HG03066 (cell line): ENCODE results near the gene SEC16B.
A peak's percentile ranks its signal among the peaks of the same experiment; 100 is the strongest.

ENCODE experiments used
- ATAC-seq: cut with Tn5 transposase; IDR thresholded peaks from one replicate; pipeline ENCODE4 v1.9.1; 2021; ENCODE audit warnings: low read depth; ENCODE audit not compliant: unreplicated experiment

The SEC16B gene

DNA sequence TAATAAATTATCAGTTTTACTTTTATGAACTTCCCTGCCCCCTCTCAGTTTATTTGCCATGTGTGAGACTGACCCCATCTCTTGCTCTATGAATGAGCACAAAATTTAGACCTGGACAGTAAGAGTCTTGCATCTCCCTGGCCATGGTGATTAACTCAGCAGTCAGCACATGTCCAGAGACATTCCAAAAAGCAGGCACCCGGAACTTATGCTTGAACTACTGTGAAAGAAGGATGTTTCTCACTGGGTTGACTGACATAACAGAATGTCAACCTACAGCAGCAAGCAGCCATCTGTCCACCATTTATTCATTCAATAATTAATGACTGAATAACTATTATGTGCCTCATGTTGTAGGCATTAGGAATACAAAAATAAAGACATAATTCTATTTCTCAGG is 11.3 kb upstream of the SEC16B start:
- no peak for ATAC-seq

GRCh38 chr1:177979272-177979671 is 9.4 kb upstream of the SEC16B start:
- ATAC-seq: no peak

- ATAC-seq: no peak
Measured at GRCh38 chr1:177978530-177978929, 8.7 kb upstream of the SEC16B start.

GRCh38 chr1:177977141-177977540 is 7.3 kb upstream of the SEC16B start:
- ATAC-seq: no peak

GRCh38 chr1:177976596-177976995 is 6.7 kb upstream of the SEC16B start:
- ATAC-seq: no peak

GRCh38 chr1:177975588-177976495 is 6.0 kb upstream of the SEC16B start:
- ATAC-seq: no peak

DNA sequence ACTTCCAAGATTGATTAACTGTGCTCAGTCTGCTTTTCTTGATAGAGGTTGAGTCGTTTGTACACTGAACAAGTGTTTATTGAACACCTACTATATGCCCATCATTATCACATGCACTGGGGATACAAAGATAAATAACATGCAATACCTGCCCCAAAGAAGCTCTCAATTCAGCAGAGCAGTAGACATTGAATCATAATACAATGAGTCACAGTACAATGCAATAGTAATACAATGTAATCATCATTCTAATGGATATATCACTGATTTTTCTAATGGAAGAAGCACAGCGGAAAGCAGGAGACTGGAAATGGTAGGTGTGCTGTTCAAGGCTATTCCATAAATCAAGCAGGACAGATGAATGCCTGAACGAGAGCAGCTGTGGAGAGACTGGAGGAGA is 3.7 kb upstream of the SEC16B start:
- no peak for ATAC-seq

- ATAC-seq: no peak
Measured at GRCh38 chr1:177969109-177969508, 749 bp downstream of the SEC16B start.

- no peak for ATAC-seq
Measured at GRCh38 chr1:177966199-177966598, 3.7 kb downstream of the SEC16B start.

DNA sequence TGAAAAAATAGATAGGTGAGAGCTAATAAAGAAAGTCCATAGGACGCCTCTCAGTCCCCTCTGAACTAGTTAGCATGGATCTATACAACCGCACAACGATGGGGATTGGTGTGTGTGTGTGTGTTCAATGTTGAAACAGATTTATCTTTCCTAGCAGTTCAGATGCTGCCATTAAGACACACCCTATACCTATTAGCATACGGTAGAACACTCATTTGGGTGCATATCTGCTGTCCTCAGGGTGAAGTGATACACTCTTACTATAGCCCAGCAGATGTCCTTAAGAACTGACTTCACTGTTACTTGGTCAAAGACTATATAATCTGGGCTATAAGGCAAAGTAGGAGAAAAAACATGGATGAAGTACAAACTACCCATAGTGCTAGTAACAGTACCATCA is 4.6 kb downstream of the SEC16B start:
- no peak for ATAC-seq

- no peak for ATAC-seq
Measured at GRCh38 chr1:177964336-177964735, 5.5 kb downstream of the SEC16B start.

DNA sequence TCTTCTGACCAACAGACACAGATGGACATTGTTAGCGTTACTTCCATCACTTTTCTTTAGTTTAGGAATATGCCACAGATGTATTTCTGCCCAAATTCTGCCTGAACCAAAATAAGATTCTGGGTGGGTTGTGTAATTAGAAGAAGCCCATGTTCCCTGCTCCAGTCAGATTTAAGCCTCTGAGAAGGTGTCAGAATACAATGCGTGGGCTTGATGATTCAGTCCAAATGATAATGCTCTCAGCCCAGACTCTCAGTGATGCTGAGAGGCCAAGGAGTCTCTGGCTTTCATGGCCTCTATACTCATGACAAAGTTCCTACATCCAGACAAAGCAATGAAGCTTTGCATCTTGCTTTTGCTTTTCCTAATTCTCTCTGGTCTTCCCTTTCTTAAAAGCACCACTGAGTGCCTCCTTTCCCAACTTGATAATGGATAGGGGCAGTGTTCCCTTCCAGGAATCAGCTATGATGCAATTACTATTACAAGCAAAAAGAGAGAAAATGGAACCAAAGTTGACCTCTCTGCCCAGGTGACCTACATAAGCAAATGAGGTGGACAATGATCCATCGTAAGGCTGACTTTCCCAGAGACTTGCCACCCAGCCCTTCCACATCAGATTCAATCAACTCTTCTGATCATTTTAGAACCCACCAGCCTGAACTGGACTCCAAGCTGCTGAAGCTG is 8.8 kb downstream of the SEC16B start:
- ATAC-seq: no peak

DNA sequence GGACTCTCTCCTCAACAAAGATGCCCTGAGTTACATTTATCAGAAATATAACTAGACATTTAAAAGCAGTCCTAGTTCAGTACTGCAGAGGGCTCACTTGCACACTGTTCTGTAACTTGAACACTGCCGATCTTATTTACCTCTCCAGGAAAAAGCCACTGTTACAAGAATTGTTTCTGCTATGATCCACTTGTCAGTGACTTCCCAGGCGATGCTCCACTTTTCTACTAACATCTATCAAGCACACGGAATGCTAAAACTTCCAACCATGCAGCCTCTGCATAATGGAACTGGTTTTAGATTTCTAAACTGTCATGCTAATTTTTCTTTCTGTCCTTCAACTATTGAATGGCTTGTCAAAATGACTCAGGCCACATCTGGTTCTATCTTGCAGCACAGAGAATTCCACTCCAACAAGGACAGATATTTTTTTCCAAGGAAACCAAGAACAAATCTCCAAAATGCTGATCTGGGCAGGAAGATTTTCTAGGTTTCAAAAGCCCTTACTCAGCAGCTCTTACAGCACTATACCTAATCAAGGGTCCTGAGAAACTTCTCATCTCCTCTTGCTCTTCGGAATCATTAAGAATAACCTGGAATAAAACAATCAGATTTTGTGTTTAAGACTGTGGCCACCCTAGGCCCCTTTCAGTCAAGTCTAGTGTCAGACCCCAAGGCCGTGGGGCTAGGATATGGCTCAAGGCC is 9.9 kb downstream of the SEC16B start:
- ATAC-seq: no peak

DNA sequence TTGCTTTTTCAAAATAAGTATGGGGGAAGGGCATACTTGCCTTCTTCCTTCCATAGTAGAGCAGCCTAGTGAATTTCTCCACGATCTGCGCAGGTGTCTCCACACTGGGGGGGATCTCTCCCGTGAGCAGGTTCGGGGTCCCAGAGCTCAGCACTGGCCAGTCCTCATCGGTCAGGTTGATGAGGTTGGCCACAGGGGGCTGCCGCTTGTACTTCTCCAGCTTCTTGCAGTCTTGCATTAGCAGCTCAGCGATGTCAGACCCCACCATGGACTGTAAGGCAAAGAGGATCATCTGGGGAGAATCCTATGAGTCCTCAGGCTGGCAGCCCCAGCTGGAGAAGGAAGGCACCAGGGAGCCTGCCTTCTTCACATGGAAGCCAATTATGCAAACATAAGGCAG is 11.8 kb downstream of the SEC16B start:
- no peak for ATAC-seq

DNA sequence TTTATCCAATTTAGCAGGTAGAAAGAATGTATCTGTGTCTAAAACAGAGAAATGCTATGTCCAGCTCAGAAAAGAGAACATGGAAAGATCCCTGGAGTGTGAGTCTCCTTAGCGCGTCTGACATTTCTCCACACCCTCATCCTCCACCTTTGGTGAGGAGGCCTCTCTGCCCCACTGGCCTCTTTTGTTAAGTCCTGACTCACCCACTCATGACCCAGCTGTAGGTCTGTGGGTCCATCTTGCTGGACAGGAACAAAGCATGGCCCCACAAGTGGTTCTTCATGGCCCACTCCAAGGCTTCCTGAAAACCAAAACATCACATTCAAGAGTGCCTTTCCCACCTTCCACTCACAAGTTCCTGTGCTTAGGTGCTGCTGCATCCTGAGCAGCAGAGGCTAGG is 15.8 kb downstream of the SEC16B start:
- ATAC-seq: no peak

- no peak for ATAC-seq
Measured at GRCh38 chr1:177953549-177953948, 16.3 kb downstream of the SEC16B start.

GRCh38 chr1:177952691-177953090 is 17.2 kb downstream of the SEC16B start:
- ATAC-seq: no peak

- no peak for ATAC-seq
Measured at GRCh38 chr1:177952249-177952648, 17.6 kb downstream of the SEC16B start.

- ATAC-seq: no peak
Measured at GRCh38 chr1:177950506-177950905, 19.4 kb downstream of the SEC16B start.

GRCh38 chr1:177948336-177948972 is 21.4 kb downstream of the SEC16B start:
- ATAC-seq: peak; percentile 76

DNA sequence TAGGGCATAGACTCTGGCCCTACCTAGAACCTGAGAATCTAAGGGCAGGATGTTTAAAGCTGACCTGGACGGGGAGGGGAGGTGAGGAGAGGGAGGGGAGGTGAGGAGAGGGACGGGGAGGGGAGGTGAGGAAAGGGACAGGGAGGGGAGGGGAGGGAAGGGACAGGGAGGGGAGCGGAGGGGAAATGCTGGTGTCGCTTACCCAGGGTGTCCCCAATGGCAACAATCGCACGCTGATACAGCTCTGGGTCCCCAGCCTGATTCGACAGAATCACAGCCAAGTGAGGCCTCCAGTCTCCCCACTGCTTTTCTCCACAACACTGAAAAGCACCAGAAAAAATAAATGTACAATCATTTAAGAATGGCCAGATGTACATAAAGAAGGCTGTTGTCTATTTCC is 22.2 kb downstream of the SEC16B start:
- ATAC-seq: no peak
